Activated CD8-positive, alpha-beta memory T cell treated with anti-CD3 and anti-CD28 coated beads, Interleukin-2, amount 50 U/mL, for 4 hours (primary cell): ENCODE measurements around the gene DNAH6.
"Not testable (repeated sequence)": the region's sequence is repeated elsewhere in the genome, so short reads cannot be mapped to it uniquely, and the experiment has no call there.

Source experiments
- DNase-seq: peaks from one replicate; pipeline ENCODE4 v3.0.0-alpha.2; 2020

Gene DNAH6

DNA sequence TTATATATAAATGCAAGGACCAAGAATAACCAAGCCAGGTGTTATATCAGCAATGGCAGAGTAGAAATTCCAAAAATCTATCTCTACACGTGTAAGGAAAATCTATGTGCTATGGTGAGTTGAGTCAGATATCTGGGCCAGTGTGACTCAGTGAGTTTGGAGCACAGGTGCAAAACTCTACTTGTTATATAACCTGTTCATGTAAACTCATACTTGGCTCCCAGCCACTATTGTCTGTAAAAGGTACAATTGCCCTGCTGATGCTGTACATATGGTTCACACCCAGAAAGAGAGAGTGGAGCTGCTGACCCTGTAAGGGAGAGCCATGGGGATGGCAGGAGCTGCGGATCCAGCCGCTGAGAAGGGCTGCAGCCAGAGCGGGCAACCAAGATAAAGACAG, 252.5 kb downstream of the DNAH6 start:
- DNase-seq: no peak

DNA sequence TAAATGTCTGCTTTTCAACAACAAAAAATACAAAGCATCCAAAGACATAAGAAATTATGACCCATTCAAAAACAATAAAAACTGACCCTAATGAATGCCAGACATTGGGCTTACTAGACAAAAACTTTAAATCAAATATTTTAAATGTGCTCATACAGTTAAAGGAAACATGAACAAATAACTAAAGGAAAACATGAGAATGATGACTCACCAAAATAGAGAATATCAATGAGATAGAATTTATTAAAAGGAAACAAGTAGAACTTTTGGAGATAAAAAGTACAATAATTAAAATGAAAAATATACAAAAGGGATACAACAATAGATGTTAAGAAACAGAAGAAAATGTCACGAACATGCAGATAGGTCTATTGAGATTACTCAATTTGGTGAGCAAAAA, 254.0 kb downstream of the DNAH6 start:
- DNase-seq: no peak

DNA sequence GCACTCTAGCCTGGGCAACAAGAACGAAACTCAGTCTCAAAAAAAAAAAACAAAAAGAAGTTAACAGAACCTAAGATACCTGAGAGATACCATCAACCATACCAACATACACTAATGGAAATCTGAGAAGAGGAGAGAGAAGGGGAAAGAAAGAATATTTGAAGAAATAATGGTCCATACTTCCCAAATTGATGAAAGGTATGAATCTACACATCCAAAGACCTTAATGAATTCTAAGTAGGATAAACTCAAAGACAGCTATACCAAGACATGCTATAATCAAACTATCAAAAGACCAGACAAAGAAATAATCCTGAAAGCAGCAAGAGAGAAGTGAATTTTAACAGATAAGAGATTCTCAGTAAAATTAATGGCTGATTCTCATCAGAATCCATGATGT, 255.0 kb downstream of the DNAH6 start:
- no peak for DNase-seq

DNA sequence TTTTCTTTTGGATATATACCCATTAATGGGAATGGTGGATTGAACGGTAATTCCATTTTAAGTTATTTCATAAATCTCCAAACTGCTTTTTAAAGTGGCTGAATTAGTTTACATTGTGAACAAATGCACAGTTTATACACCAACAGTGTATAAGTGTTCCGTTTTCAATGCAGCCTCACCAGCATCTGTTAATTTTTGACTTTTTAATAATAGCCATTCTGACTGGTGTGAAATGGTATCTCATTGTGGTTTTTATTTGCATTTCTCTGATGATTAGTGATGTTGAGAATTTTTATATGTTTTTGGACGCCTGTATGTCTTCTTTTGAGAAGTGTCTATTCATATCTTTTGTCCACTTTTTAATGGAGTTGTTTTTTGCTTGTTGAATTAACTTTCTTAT, 257.3 kb downstream of the DNAH6 start:
- DNase-seq: not testable (repeated sequence)

DNA sequence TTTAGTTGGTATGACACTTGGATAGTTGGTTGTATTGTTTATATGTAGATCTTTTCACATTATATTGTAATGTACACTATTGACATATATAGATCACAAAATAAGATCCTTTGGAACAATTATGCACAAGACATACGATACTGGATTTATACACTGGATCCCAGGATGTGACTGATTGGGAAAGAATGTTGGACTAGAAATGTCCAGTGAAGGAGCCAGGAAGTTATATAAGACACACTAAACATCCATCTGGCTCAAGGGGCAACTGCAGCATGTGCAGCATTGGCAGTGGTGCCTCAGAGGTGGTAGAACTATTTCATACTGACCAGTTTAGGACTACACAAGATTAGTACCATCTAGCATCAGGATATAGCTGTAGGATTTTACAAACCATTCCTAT, 259.7 kb downstream of the DNAH6 start:
- no peak for DNase-seq

DNA sequence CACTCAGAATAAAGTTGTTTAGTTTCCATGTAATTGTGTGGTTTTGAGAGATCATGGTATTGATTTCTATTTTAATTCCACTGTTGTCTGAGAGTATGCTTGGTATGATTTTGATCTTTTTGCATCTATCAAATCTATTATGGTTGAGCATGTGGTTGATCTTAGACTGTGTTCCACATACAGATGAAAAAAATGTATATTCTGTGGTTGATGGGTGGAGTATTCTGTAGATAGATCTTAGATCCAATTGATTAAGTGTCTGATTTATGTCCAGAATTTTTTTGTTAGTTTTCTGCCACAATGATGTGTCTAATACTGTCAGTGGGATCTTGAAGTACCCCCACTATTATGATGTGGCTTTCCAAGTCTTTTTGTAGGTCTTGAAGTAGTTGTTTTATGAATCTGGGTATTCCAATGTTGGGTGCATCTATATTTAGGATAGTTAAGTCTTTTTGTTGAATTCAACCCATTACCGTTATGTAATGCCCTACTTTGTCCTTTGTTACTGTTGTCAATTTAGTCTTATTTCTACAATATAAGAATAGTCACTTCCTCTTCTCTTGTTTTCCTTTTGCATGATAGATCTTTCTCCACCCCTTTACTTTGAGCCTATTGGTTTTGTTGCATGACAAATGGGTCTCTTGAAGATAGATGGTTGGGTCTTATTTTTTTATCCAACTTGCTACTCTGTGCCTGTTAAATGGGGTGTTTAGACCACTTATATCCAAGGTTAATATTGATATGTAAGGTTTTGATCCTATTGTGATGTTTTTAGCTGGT, 262.8 kb downstream of the DNAH6 start:
- DNase-seq: no peak

DNA sequence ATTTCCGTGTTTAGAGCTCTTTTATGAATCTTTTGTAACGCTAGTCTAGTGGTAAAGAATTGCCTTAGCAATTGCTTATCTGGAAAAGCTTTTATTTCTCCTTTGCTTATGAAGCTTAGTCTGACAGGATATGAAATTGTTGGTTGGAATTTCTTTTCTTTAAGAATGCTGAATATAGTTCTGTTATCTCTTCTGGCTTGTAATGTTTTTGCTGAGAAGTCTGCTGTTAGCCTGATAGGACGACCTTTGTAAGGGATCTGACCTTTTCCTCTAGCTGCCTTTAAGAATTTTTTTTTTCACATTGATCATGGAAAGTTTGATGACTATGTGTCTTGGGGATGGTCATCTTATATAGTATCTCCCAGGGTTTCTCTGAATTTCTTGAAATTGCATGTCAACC, 263.5 kb downstream of the DNAH6 start:
- DNase-seq: no peak

DNA sequence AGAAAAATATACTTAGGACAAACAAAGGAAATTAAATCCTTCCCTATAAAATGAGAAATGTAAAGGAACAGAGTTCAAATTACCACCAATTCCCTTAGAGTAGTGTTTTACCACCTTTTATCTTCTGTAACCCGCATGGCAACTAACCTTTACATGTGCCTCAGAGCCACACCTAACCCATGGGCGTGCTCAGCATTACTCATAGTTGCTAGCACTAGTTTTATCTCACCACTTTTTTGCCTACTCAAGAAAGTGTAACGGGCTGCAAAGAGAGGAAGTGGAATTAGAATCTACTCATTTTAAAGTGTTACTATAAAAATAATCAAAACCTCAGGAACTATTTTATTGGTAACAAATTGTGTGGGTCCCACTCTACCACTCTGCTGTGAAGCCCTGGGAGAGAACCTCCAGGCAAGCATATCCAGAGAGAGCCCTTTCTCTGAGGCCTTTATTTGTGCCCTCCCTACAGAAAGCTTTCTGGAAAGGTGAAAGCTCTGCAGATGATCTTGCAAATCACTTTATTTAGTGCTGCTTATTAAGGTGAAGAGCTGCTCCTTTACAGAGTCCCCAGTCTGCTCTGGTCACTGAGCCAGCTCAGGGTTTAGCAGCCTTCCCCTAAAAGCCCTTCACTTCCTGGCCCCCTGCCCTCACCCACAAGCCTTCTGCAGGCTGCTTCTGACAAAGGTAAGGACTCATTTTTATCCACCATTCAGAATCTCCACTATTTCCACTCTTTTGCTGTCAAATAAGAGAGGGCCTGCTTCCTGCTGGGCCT, 265.8 kb downstream of the DNAH6 start:
- DNase-seq: peak; percentile 65

DNA sequence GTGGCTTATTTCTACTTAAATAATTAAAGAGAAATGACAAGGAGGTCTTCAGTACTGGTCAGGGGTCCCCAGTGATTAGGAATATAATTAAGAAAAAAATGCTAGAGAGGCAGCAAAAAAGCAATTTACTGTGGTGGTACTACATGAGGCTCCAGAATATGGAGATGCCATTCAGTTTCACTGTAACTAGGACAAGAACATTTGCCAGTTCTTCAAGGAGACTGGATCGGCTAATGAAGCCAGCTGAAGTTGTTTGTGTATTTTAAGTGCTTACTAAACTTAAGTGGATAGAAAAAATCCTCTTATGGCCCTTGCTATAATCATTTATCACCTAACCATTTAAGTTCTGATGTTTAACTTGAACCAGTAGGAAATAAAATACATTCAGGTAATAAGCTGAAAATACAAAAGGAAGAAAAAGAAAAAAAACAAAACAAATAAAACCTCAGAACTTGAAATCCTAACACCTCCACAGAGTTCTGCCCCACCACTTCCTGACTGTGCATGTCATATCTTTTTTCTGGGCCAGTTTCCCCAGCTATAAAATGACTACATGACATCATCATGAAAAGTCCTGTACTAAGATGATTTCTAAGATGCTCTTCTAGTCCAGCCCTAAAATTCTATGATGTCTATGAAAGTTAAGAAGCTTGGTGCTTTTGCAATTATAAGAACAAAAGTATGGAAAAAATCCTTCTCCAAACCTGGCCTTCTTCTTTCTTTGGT, 266.6 kb downstream of the DNAH6 start:
- peak; percentile 27 for DNase-seq

DNA sequence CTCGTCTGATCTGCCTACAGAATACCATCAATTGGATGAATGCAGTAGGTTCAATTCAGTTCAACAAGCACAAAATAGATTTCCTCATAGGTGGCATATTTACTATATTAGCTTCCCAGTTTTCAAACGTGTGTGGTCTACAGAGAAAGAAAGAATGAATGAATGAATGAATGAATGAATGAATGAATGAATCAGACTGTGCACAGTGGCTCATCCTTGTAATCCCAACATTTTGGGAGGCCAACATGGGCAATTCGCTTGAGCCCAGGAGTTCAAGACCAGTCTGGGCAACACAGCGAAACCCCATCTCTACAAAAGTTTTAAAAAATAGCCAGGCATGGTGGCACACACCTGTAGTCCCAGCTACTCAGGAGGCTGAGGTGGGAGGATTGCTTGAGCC, 269.7 kb downstream of the DNAH6 start:
- DNase-seq: no peak

DNA sequence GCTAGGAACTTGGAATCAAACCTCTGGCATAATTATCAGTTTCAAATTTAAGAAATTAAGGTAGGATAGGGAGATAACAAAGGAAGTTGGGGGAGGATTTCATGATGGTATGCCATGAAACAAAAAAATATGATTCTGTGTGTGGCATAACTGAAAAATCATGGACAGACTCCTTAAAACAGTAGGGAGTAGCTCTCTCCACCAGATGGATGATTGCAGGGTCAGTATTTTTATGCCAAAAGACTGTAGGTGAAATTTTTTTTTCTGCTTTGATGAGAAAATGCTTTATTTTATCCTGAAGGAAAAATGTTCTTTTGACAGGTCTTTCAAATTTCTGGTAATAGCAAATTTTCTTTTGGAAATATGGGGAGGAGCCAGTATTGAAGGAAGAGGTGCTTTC, 270.3 kb downstream of the DNAH6 start:
- DNase-seq: no peak

DNA sequence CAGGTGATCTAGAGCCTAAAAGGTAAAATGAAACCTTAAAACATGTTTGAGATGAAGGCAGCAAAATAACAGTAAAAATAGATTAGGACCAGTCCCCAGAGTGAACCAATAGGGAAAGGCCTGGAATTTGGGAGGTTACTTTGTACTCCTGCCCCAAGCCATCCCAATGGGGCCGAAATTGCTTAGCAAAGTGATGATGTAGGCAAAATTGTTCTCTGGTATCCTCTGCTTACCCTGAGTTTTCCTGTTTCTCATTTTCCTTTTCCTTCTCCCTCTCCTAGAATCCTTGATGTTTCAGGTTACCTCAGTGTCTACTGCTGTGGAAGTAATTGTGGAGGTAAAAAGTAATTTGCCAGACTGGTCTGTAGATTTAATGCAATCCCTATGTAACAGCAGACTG, 271.7 kb downstream of the DNAH6 start:
- DNase-seq: no peak

DNA sequence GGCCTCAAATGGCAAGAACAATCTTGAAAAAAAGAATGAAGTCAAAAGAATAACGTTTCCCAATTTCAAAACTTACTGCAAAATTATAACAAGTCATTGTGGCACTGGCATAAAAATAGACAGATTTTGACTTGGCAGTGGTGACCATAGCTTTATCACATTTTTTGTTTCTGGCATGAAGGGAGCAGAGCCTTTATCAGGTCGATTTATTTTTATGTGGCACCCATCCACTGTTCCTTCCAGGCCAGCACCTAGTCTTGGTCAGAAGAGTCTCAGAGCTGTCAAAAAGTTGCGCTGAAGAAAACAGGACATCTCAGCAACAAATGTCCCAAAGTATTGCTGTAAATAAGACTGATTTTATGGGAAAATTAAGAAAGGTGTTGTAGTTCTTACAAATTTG, 272.2 kb downstream of the DNAH6 start:
- DNase-seq: no peak

DNA sequence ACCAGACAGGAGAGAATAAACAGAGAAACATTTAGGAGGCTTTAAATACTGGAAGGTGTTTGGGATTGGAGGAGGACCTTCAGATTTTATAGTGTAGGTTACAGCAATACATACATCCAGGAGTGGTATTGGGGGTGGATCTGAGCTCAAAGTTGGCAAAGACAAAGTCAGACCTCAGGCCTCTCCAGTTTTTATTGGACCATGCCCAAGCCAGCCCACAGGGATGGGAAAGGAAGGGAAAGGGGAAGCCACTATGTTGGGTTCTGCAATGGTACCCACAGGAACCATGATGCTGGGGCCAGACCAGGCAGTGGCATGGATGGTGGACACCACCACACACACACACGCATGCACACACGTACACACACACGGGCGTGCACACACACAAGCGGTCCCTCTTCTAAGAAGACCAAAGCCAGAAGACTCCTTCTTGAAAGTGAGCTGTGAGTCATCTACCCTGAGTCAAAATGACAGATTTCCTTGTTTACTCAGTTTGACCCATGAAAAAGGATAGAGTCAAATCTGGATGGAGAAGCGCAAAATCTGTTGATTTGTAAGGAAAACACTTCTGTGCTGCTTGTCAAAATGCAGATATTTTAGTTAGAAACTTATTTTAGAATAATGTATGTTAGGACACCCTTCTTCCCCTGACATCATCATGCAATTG, 276.7 kb downstream of the DNAH6 start:
- no peak for DNase-seq

DNA sequence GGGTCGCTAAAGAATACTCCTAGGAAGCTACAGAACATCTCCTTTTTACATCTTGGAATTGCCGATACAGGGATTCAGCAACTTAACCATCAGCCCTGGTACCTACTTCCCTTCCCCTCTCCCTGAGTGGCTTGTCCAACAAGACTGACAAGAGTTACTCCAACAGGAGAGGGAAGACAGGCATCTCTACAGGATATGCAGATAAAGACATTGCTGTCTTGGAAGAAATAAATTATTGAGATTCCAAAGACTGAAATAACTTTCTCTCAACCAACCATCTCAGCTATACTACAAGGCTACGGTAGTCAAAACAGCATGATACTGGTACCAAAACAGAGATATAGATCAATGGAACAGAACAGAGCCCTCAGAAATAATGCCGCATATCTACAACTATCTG, 277.3 kb downstream of the DNAH6 start:
- no peak for DNase-seq

DNA sequence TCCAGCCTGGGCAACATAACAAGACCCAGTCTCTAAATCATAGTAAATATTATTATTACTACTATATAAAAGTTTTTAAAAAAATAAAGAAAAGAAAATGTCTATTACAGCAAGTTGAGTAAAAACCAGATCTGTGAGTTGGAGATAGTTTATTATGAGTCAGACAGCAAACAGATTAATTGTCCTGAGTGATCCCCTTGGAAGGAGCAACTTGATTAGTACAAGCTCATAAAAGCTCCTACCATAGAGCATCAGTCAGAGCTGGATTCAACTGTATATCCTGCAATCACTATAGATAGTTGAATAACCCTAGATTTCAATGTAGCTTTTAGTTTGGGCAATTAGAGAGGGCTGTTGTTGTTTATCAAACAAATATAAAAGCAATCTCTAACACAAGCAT, 280.5 kb downstream of the DNAH6 start:
- no peak for DNase-seq

DNA sequence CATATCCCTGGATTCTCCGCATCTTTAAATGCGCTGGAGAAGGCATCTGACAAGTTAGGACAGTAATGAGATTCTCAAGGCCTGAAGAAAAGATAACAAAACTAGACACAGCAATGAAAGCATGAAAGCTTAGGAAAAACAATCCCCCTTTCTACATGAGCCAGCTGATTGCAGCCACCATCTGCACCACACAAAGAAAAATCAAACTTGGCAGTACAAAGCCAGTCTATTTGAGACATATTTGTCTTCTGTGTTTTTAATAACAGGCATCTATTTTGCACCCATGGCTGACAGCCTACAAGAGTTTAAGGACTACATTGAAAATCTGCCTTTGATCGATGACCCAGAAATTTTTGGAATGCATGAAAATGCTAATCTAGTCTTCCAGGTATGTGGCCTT, 281.0 kb downstream of the DNAH6 start:
- no peak for DNase-seq

DNA sequence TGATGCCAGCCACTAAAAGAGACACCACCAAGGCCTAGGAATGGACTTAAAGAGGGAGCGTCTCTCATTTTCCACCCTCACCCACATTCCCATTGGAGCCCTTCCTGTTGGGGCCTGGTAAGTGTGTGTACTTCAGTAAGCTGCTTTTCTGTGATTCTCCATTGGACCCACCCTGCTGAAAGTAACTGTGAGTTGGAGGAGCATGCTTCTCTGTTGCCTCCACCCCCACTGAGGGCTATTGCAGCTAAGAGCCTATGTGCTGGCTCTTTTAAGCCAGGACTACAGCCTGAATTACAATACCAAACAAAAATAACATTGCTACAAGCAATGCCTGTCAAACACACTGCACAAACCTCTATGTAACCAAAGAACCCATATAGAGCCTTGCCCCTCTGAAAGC, 283.5 kb downstream of the DNAH6 start:
- no peak for DNase-seq

DNA sequence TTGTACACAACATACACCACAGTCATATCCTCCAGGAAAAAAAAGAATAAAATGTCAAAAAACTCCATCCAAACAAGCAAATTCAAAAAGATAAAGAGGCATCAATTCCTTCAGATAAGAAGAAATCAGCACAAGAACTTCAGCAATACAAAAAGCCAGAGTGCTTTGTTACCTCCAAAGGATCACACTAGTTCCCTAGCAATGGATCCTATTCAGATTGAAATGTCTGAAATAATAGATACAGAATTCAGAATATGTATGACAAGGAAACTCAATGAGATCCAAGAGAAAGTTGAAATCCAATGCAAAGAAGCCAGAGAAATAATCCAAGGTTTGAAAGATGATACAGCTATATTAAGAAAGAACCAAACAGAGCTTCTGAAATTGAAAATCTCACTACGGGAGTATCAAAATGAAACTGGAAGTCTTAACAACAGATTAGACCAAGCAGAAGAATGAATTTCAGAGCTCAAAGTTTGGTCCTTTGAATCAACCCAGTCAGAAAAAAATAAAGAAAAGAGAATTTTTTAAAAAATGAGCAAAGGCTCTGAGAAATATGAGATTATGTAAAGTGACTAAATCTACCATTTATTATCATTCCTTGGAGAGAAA, 284.0 kb downstream of the DNAH6 start:
- no peak for DNase-seq

DNA sequence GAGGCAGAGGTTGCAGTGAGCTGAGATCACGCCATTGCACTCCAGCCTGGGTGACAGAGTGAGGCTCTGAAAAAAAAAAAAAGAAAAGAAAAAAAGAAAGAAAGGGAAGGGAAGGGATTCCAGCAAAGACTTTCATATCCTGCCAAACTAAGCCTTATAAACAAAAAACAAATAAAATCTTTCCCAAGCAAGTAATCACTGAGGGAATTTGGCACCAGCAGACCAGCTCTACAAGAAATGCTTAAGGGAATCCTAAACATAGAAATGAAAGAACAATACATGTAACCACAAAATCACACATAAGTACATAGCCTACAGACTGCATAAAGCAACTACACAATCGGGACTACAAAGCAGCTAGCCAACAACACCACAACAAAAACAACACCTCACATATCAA, 285.5 kb downstream of the DNAH6 start:
- DNase-seq: no peak

DNA sequence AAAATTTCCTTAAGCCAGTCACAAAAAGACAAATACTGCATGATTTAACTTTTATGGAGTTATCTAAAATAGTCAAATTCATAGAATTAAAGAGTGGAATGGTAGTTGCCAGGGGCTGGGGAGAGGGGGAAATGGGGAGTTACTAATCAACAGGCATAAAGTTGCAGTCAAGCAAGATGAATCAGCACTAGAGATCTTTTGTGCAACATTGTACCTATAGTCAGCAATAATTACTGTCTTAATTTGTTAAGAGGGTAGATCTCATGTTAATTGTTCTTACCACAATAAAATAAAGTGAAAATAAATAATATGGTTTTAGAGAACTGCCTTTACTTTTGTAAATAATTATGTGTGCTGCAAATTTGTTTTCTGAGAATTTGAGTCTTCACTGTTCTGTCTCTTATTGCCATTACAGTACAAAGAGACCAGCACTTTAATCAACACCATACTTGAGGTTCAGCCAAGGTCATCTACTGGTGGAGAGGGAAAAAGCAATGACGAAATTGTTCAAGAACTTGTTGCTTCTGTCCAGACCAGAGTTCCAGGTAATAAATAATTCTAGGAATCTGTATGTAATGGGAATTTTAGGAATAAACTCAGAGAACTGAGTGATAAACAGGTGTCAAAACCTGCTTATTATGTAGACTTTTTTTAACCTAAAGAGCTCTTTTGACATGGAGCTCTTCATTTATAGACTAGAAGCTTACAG, 289.1 kb downstream of the DNAH6 start:
- DNase-seq: no peak

DNA sequence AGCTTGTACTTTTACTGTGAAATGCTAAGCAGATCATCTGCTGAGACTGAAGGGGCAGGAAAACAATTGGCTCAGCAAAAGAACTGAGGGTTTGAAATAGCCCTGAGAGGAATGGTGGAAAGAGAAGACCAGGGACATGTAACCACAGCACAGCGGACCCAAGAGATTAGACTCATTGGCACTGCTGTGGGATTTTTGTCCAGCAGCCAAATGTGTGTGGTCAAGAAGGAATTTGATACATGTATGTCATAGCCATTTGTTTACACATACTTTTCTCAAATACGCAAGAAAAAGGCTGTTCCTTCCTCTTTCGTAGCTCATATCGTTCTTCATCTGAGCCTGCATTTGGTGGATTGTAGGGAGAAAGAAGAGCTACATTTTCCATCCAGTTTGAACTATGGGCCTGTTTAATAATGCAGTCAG, 290.8 kb downstream of the DNAH6 start:
- DNase-seq: no peak
